ENCODE results near the gene ANOS1.

ANOS1 gene

GRCh38 chrX:8717354-8717753, 14.6 kb downstream of the ANOS1 start:
- Histone ChIP-seq H3K36me3 (ENCODE audit: control insufficient read depth in 2 of 2, insufficient read depth in 2 of 2, low read length in 2 of 2) (no peaks in the 10 kb centered on the region), H3K9me3 (ENCODE audit: control insufficient read depth in 2 of 2, low read length in 2 of 2) (no peaks in the 10 kb centered on the region), H3K9ac (ENCODE audit: low read length in 2 of 2) (no peak overlapping the region), H3K27me3 (ENCODE audit: control insufficient read depth in 1 of 2, insufficient read depth in 2 of 2, low read length in 2 of 2) (peaks cover 0 to 2% of the 10 kb centered on the region in 2 donors), H3K4me3 (ENCODE audit: low read length in 2 of 2) (no peak overlapping the region), H3K4me1 (ENCODE audit: control insufficient read depth, insufficient read depth, low read length) (no peaks in the 10 kb centered on the region), H3K27ac (ENCODE audit: low read length) (no peak overlapping the region)

GRCh38 chrX:8714164-8714563, 17.8 kb downstream of the ANOS1 start:
- Histone ChIP-seq H3K27me3 (ENCODE audit: control insufficient read depth in 1 of 2, insufficient read depth in 2 of 2, low read length in 2 of 2) (no peaks in the 10 kb centered on the region), H3K36me3 (ENCODE audit: control insufficient read depth in 2 of 2, insufficient read depth in 2 of 2, low read length in 2 of 2) (no peaks in the 10 kb centered on the region), H3K4me1 (ENCODE audit: control insufficient read depth, insufficient read depth, low read length) (no peaks in the 10 kb centered on the region), H3K4me3 (ENCODE audit: low read length in 2 of 2) (no peak overlapping the region), H3K9ac (ENCODE audit: low read length in 2 of 2) (no peak overlapping the region), H3K27ac (ENCODE audit: low read length) (no peak overlapping the region), H3K9me3 (ENCODE audit: control insufficient read depth in 2 of 2, low read length in 2 of 2) (no peaks in the 10 kb centered on the region)

GRCh38 chrX:8711401-8711800, 20.5 kb downstream of the ANOS1 start:
- Histone ChIP-seq H3K9ac (ENCODE audit: low read length in 2 of 2) (no peak overlapping the region), H3K4me3 (ENCODE audit: low read length in 2 of 2) (no peak overlapping the region), H3K36me3 (ENCODE audit: control insufficient read depth in 2 of 2, insufficient read depth in 2 of 2, low read length in 2 of 2) (no peaks in the 10 kb centered on the region), H3K9me3 (ENCODE audit: control insufficient read depth in 2 of 2, low read length in 2 of 2) (no peaks in the 10 kb centered on the region), H3K4me1 (ENCODE audit: control insufficient read depth, insufficient read depth, low read length) (no peaks in the 10 kb centered on the region), H3K27ac (ENCODE audit: low read length) (no peak overlapping the region), H3K27me3 (ENCODE audit: control insufficient read depth in 1 of 2, insufficient read depth in 2 of 2, low read length in 2 of 2) (no peaks in the 10 kb centered on the region)

- Histone ChIP-seq H3K36me3 (ENCODE audit: control insufficient read depth in 2 of 2, insufficient read depth in 2 of 2, low read length in 2 of 2) (no peaks in the 10 kb centered on the region), H3K9me3 (ENCODE audit: control insufficient read depth in 2 of 2, low read length in 2 of 2) (no peaks in the 10 kb centered on the region), H3K27me3 (ENCODE audit: control insufficient read depth in 1 of 2, insufficient read depth in 2 of 2, low read length in 2 of 2) (no peaks in the 10 kb centered on the region)
Measured at GRCh38 chrX:8704184-8704583, 27.8 kb downstream of the ANOS1 start.

GRCh38 chrX:8692871-8693270, 39.1 kb downstream of the ANOS1 start:
- H3K9me3 ChIP-seq (ENCODE audit: control insufficient read depth in 2 of 2, low read length in 2 of 2) = no peaks in the 10 kb centered on the region
- no peaks in the 10 kb centered on the region for H3K36me3 ChIP-seq (ENCODE audit: control insufficient read depth in 2 of 2, insufficient read depth in 2 of 2, low read length in 2 of 2)
- H3K27me3 ChIP-seq (ENCODE audit: control insufficient read depth in 1 of 2, insufficient read depth in 2 of 2, low read length in 2 of 2) = no peaks in the 10 kb centered on the region
- H3K9ac ChIP-seq (ENCODE audit: low read length in 2 of 2) = no peak overlapping the region
- H3K27ac ChIP-seq (ENCODE audit: low read length) = no peak overlapping the region
- H3K4me3 ChIP-seq (ENCODE audit: low read length in 2 of 2) = no peak overlapping the region
- H3K4me1 ChIP-seq (ENCODE audit: control insufficient read depth, insufficient read depth, low read length) = no peaks in the 10 kb centered on the region

More at GRCh38 chrX:8704184-8704583, 27.8 kb downstream of the ANOS1 start:
- H3K27ac ChIP-seq (ENCODE audit: low read length) = no peak overlapping the region
- no peaks in the 10 kb centered on the region for H3K4me1 ChIP-seq (ENCODE audit: control insufficient read depth, insufficient read depth, low read length)
- H3K4me3 ChIP-seq (ENCODE audit: low read length in 2 of 2) = no peak overlapping the region
- H3K9ac ChIP-seq (ENCODE audit: low read length in 2 of 2) = no peak overlapping the region

GRCh38 chrX:8689473-8689872, 42.5 kb downstream of the ANOS1 start:
- Histone ChIP-seq H3K9me3 (ENCODE audit: control insufficient read depth in 2 of 2, low read length in 2 of 2) (no peaks in the 10 kb centered on the region), H3K4me1 (ENCODE audit: control insufficient read depth, insufficient read depth, low read length) (no peaks in the 10 kb centered on the region), H3K4me3 (ENCODE audit: low read length in 2 of 2) (no peak overlapping the region), H3K36me3 (ENCODE audit: control insufficient read depth in 2 of 2, insufficient read depth in 2 of 2, low read length in 2 of 2) (no peaks in the 10 kb centered on the region), H3K27ac (ENCODE audit: low read length) (no peak overlapping the region), H3K27me3 (ENCODE audit: control insufficient read depth in 1 of 2, insufficient read depth in 2 of 2, low read length in 2 of 2) (no peaks in the 10 kb centered on the region), H3K9ac (ENCODE audit: low read length in 2 of 2) (no peak overlapping the region)

GRCh38 chrX:8688776-8689175, 43.2 kb downstream of the ANOS1 start:
- Histone ChIP-seq H3K27ac (ENCODE audit: low read length) (no peak overlapping the region), H3K27me3 (ENCODE audit: control insufficient read depth in 1 of 2, insufficient read depth in 2 of 2, low read length in 2 of 2) (no peaks in the 10 kb centered on the region), H3K36me3 (ENCODE audit: control insufficient read depth in 2 of 2, insufficient read depth in 2 of 2, low read length in 2 of 2) (no peaks in the 10 kb centered on the region)

GRCh38 chrX:8684201-8684965, 47.6 kb downstream of the ANOS1 start:
- Histone ChIP-seq H3K4me1 (ENCODE audit: control insufficient read depth, insufficient read depth, low read length) (no peaks in the 10 kb centered on the region), H3K36me3 (ENCODE audit: control insufficient read depth in 2 of 2, insufficient read depth in 2 of 2, low read length in 2 of 2) (no peaks in the 10 kb centered on the region), H3K4me3 (ENCODE audit: low read length in 2 of 2) (no peak overlapping the region), H3K9ac (ENCODE audit: low read length in 2 of 2) (no peak overlapping the region), H3K27ac (ENCODE audit: low read length) (no peak overlapping the region), H3K27me3 (ENCODE audit: control insufficient read depth in 1 of 2, insufficient read depth in 2 of 2, low read length in 2 of 2) (no peaks in the 10 kb centered on the region), H3K9me3 (ENCODE audit: control insufficient read depth in 2 of 2, low read length in 2 of 2) (no peaks in the 10 kb centered on the region)

More at GRCh38 chrX:8688776-8689175, 43.2 kb downstream of the ANOS1 start:
- H3K4me3 ChIP-seq (ENCODE audit: low read length in 2 of 2) = no peak overlapping the region
- no peaks in the 10 kb centered on the region for H3K9me3 ChIP-seq (ENCODE audit: control insufficient read depth in 2 of 2, low read length in 2 of 2)
- no peaks in the 10 kb centered on the region for H3K4me1 ChIP-seq (ENCODE audit: control insufficient read depth, insufficient read depth, low read length)
- H3K9ac ChIP-seq (ENCODE audit: low read length in 2 of 2) = no peak overlapping the region

- Histone ChIP-seq H3K4me1 (ENCODE audit: control insufficient read depth, insufficient read depth, low read length) (no peaks in the 10 kb centered on the region), H3K4me3 (ENCODE audit: low read length in 2 of 2) (no peak overlapping the region), H3K9me3 (ENCODE audit: control insufficient read depth in 2 of 2, low read length in 2 of 2) (no peaks in the 10 kb centered on the region), H3K9ac (ENCODE audit: low read length in 2 of 2) (no peak overlapping the region), H3K27ac (ENCODE audit: low read length) (no peak overlapping the region), H3K36me3 (ENCODE audit: control insufficient read depth in 2 of 2, insufficient read depth in 2 of 2, low read length in 2 of 2) (no peaks in the 10 kb centered on the region), H3K27me3 (ENCODE audit: control insufficient read depth in 1 of 2, insufficient read depth in 2 of 2, low read length in 2 of 2) (no peaks in the 10 kb centered on the region)
Measured at GRCh38 chrX:8683687-8684086, 48.2 kb downstream of the ANOS1 start.

GRCh38 chrX:8679550-8679949, 52.4 kb downstream of the ANOS1 start:
- Histone ChIP-seq H3K9me3 (ENCODE audit: control insufficient read depth in 2 of 2, low read length in 2 of 2) (no peaks in the 10 kb centered on the region), H3K27ac (ENCODE audit: low read length) (no peak overlapping the region), H3K36me3 (ENCODE audit: control insufficient read depth in 2 of 2, insufficient read depth in 2 of 2, low read length in 2 of 2) (no peaks in the 10 kb centered on the region), H3K4me1 (ENCODE audit: control insufficient read depth, insufficient read depth, low read length) (no peaks in the 10 kb centered on the region), H3K9ac (ENCODE audit: low read length in 2 of 2) (no peak overlapping the region), H3K27me3 (ENCODE audit: control insufficient read depth in 1 of 2, insufficient read depth in 2 of 2, low read length in 2 of 2) (no peaks in the 10 kb centered on the region), H3K4me3 (ENCODE audit: low read length in 2 of 2) (no peak overlapping the region)

GRCh38 chrX:8675006-8675630, 56.8 kb downstream of the ANOS1 start:
- no peaks in the 10 kb centered on the region for H3K4me1 ChIP-seq (ENCODE audit: control insufficient read depth, insufficient read depth, low read length)
- H3K4me3 ChIP-seq (ENCODE audit: low read length in 2 of 2) = no peak overlapping the region
- no peak overlapping the region for H3K27ac ChIP-seq (ENCODE audit: low read length)
- no peaks in the 10 kb centered on the region for H3K9me3 ChIP-seq (ENCODE audit: control insufficient read depth in 2 of 2, low read length in 2 of 2)
- H3K9ac ChIP-seq (ENCODE audit: low read length in 2 of 2) = no peak overlapping the region
- H3K27me3 ChIP-seq (ENCODE audit: control insufficient read depth in 1 of 2, insufficient read depth in 2 of 2, low read length in 2 of 2) = peaks cover 0 to 2% of the 10 kb centered on the region in 2 donors
- H3K36me3 ChIP-seq (ENCODE audit: control insufficient read depth in 2 of 2, insufficient read depth in 2 of 2, low read length in 2 of 2) = no peaks in the 10 kb centered on the region

Measured in stomach smooth muscle (tissue), 2 donors.